ENCODE measurements around the gene MAPK8IP1.

GRCh38 chr11:45909594-45910475, 24.4 kb downstream of the MAPK8IP1 start:
- no peak for TF ChIP-seq CTCF (IDR thresholded peaks at IDR 0.05)
- no peak for TF ChIP-seq POLR2A (IDR thresholded peaks at IDR 0.05)
- no peak for TF ChIP-seq EP300 (IDR thresholded peaks at IDR 0.05)

Measured in gastroesophageal sphincter (tissue), 3 donors.